Measurements from ENCODE around the gene NELFA.

DNA sequence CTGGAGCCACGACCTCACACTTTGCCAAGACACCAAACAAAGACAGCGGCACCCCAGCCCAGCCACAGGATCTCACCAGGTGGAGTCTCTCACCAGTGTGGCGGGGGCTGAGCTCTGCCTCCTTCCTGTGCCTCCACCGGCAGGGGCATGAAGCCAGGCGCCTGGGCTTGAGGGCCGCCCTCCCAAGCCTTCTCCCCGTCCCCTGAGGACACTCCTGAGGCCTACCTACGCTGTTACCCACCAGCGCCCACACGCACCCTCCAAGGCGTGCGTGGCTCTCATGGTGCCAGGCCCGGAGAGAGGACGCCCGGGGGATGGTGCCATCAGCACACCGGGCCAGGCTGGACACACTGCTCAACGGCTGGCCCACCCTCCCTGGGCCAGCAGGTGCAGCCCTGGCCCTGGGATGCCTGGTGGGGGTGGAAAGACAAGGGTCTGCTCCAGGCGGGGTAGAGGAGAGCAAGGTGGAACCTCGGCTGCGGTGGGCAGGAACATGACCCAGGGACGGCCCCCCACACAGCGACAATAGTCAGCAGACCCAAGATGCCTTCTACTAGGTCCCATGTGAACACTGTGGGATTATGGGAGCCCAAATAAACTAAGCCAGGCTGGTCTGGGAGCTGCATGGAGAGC lies 22.1 kb downstream of the NELFA start:
- TF ChIP-seq POLR2AphosphoS5 (IDR thresholded peaks at IDR 0.05) (no peak), POLR2A (IDR thresholded peaks at IDR 0.05) (no peak), EP300 (IDR thresholded peaks at IDR 0.05) (no peak)
- TF ChIP-seq, protein P1, sequence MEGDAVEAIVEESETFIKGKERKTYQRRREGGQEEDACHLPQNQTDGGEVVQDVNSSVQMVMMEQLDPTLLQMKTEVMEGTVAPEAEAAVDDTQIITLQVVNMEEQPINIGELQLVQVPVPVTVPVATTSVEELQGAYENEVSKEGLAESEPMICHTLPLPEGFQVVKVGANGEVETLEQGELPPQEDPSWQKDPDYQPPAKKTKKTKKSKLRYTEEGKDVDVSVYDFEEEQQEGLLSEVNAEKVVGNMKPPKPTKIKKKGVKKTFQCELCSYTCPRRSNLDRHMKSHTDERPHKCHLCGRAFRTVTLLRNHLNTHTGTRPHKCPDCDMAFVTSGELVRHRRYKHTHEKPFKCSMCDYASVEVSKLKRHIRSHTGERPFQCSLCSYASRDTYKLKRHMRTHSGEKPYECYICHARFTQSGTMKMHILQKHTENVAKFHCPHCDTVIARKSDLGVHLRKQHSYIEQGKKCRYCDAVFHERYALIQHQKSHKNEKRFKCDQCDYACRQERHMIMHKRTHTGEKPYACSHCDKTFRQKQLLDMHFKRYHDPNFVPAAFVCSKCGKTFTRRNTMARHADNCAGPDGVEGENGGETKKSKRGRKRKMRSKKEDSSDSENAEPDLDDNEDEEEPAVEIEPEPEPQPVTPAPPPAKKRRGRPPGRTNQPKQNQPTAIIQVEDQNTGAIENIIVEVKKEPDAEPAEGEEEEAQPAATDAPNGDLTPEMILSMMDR (IDR thresholded peaks at IDR 0.05): no peak
